SK-N-SH (cell line): ENCODE measurements around the gene INF2. TPM values are rescaled to one million over a fixed set of nuclear protein-coding genes. Genes with fewer than 3 reads are reported as not detected.

Source experiments
- CTCF ChIA-PET: fragments of 300-600, 350-600 bp; formaldehyde crosslinking; extraction: SDS; loops from one replicate; lab custom pipeline; 2021; lab: Yijun Ruan, JAX
- POLR2A ChIA-PET: fragments of 350-600 bp; sonication (Branson Sonifier 250); formaldehyde crosslinking; extraction: SDS; loops from one replicate; lab custom pipeline; 2020; ENCODE audit warnings: antibody characterized with exemption, inconsistent platforms; lab: Yijun Ruan, JAX
- DNase-seq: peaks from one replicate; pipeline ENCODE4 v3.0.0; 2012
- H2AFZ ChIP-seq: fragments of 200-600 bp; sonication (generic); 2 replicates; pipeline ENCODE4 v1.8.1; 2016; ENCODE audit warnings: antibody characterized with exemption, mild to moderate bottlenecking, low read depth
- H3F3A ChIP-seq: fragments of 200-600 bp; sonication (generic); replicated peaks from 2 replicates; pipeline ENCODE3; 2016; ENCODE audit warnings: antibody characterized with exemption, mild to moderate bottlenecking; ENCODE audit not compliant: insufficient read depth
- H3K27ac ChIP-seq, 2 experiments: fragments of 200-500 bp in 1 of 2; fragments of 200-600 bp in 1 of 2; sonication (Bioruptor generic) in 1 of 2; sonication (generic), shearing (Covaris generic) in 1 of 2; 2 replicates each; pipeline versions ENCODE4 v1.5.1 to v1.6.1; 2014 to 2016; ENCODE audit warnings: low read depth in 2 of 2, inconsistent platforms in 1 of 2, low read length in 1 of 2, mild to moderate bottlenecking in 1 of 2, mixed read lengths in 1 of 2
- H3K27me3 ChIP-seq: fragments of 200-600 bp; sonication (generic), shearing (Covaris generic); 2 replicates; pipeline ENCODE4 v1.6.1; 2016; ENCODE audit warnings: mixed run types; ENCODE audit not compliant: insufficient read depth
- H3K36me3 ChIP-seq, 2 experiments: fragments of 200-500 bp in 1 of 2; fragments of 200-600 bp in 1 of 2; sonication (Bioruptor generic) in 1 of 2; sonication (generic) in 1 of 2; replicated peaks in 1 of 2; 2 replicates each; pipeline versions ENCODE3 to v1.5.1; 2014 to 2016; ENCODE audit warnings: low read length in 1 of 2, mild to moderate bottlenecking in 1 of 2; ENCODE audit not compliant: insufficient read depth in 2 of 2, control insufficient read depth in 1 of 2
- H3K4me1 ChIP-seq, 2 experiments: fragments of 200-500 bp in 1 of 2; fragments of 200-600 bp in 1 of 2; sonication (Bioruptor generic) in 1 of 2; sonication (generic), shearing (Covaris generic) in 1 of 2; 2 replicates each; pipeline versions ENCODE4 v1.5.1 to v1.6.1; 2014 to 2016; ENCODE audit warnings: low read depth in 1 of 2, low read length in 1 of 2, mixed run types in 1 of 2; ENCODE audit not compliant: insufficient read depth in 2 of 2, control insufficient read depth in 1 of 2
- H3K4me2 ChIP-seq: fragments of 200-600 bp; sonication (generic), shearing (Covaris generic); 2 replicates; pipeline ENCODE4 v1.6.1; 2017; ENCODE audit warnings: mixed run types
- H3K4me3 ChIP-seq, 2 experiments: fragments of 200-500 bp in 1 of 2; fragments of 200-600 bp in 1 of 2; sonication (Bioruptor generic) in 1 of 2; sonication (generic), shearing (Covaris generic) in 1 of 2; 2 replicates each; pipeline versions ENCODE4 v1.5.1 to v1.8.1; 2014 to 2016; ENCODE audit warnings: low read depth in 2 of 2, inconsistent platforms in 1 of 2, low read length in 1 of 2, mild to moderate bottlenecking in 1 of 2, mixed read lengths in 1 of 2, moderate library complexity in 1 of 2
- H3K79me2 ChIP-seq: fragments of 200-600 bp; sonication (generic); 2 replicates; pipeline ENCODE4 v1.8.1; 2017; ENCODE audit warnings: mild to moderate bottlenecking; ENCODE audit not compliant: insufficient read depth
- H3K9ac ChIP-seq: fragments of 200-600 bp; sonication (generic); 2 replicates; pipeline ENCODE4 v1.6.1; 2017; ENCODE audit warnings: mixed run types
- H3K9me2 ChIP-seq: fragments of 200-600 bp; sonication (generic); 2 replicates; pipeline ENCODE4 v1.6.1; 2017; ENCODE audit warnings: mixed run types
- H3K9me3 ChIP-seq: fragments of 200-600 bp; sonication (generic); 2 replicates; pipeline ENCODE4 v1.6.1; 2017; ENCODE audit warnings: mixed run types, mild to moderate bottlenecking, moderate library complexity
- H4K20me1 ChIP-seq: fragments of 200-600 bp; sonication (generic); 2 replicates; pipeline ENCODE4 v1.6.1; 2017; ENCODE audit warnings: mild to moderate bottlenecking, mixed run types; ENCODE audit not compliant: insufficient read depth
- NFIC ChIP-seq: IDR thresholded peaks from 2 replicates; pipeline ENCODE4 v1.4.0; 2012; ENCODE audit warnings: borderline replicate concordance
- NRF1 ChIP-seq: IDR thresholded peaks from 2 replicates; pipeline ENCODE4 v1.6.1; 2012; ENCODE audit warnings: low read depth, mild to moderate bottlenecking, low read length
- RAD21 ChIP-seq: IDR thresholded peaks from 2 replicates; pipeline ENCODE4 v1.6.1; 2012; ENCODE audit warnings: mild to moderate bottlenecking, low read length
- REST ChIP-seq: IDR thresholded peaks from 2 replicates; pipeline ENCODE4 v1.6.1; 2012; ENCODE audit warnings: mild to moderate bottlenecking, low read depth, low read length, moderate library complexity
- SIN3A ChIP-seq: IDR thresholded peaks from 2 replicates; pipeline ENCODE4 v1.6.1; 2012; ENCODE audit warnings: low read depth, mild to moderate bottlenecking, low read length, moderate library complexity, borderline replicate concordance
- TEAD4 ChIP-seq: IDR thresholded peaks from 2 replicates; pipeline ENCODE4 v1.4.0; 2012; ENCODE audit warnings: mild to moderate bottlenecking, borderline replicate concordance; ENCODE audit not compliant: insufficient read depth
- YY1 ChIP-seq: IDR thresholded peaks from 2 replicates; pipeline ENCODE4 v1.4.0; 2012; ENCODE audit warnings: low read depth, mild to moderate bottlenecking
- WGBS: methylation state at CpG from one replicate; pipeline ENCODE4 v1.1.6; 2017; ENCODE audit warnings: low lambda C conversion rate; 5-methylcytosine and 5-hydroxymethylcytosine counted together
- polyA plus RNA-seq, 3 experiments: library from polyadenylated mRNA; depleted of rRNA; stranded (reverse); fragments of >200 nt; gene quantifications; 2 replicates each; pipeline ENCODE4 v1.2.3, GENCODE V29; 2012
- TF ChIP-seq, protein P1 (sequence below): IDR thresholded peaks from 2 replicates; pipeline ENCODE4 v1.4.0; 2012; ENCODE audit warnings: low read depth

INF2 gene
- polyA plus RNA-seq, 1 of the 3 experiments (the other 2 are of a cell fraction): 32.5 TPM

- no peak overlapping the region for H3K4me2 ChIP-seq
- H3K4me3 ChIP-seq: no peak overlapping the region
- no peaks in the 10 kb centered on the region for H3K9me3 ChIP-seq
- H3F3A ChIP-seq: no peaks in the 10 kb centered on the region
- H3K36me3 ChIP-seq: no peaks in the 10 kb centered on the region
- H3K27me3 ChIP-seq: no peaks in the 10 kb centered on the region
- H2AFZ ChIP-seq: no peak overlapping the region
- no peaks in the 10 kb centered on the region for H3K9me2 ChIP-seq
- WGBS: 85% methylated on average over 7 of the region's 26 CpGs
- TF ChIP-seq YY1 (no peak), RAD21 (no peak), TEAD4 (no peak)
- H3K79me2 ChIP-seq: no peaks in the 10 kb centered on the region
- POLR2A ChIA-PET: no interaction called here
- H3K27ac ChIP-seq: peak overlapping the region in 1 of 2 experiments; percentile 16; a peak in 1 of 4 replicates
- CTCF ChIA-PET: interaction anchor here (0.9 to 4.4 kb wide), 6 partner anchors 12 to 90 kb away, joined by 3 to 21 read pairs (median 4); partner anchors contain the start of gene ADSS1
- H3K4me1 ChIP-seq: peaks cover 0 to 6% of the 10 kb centered on the region in 2 experiments; a peak in 1 of 4 replicates
- peak; percentile 60 for DNase-seq
- no peak overlapping the region for H3K9ac ChIP-seq
- no peaks in the 10 kb centered on the region for H4K20me1 ChIP-seq
Observed at GRCh38 chr14:104735830-104736642, 46.6 kb downstream of the INF2 start.

DNA sequence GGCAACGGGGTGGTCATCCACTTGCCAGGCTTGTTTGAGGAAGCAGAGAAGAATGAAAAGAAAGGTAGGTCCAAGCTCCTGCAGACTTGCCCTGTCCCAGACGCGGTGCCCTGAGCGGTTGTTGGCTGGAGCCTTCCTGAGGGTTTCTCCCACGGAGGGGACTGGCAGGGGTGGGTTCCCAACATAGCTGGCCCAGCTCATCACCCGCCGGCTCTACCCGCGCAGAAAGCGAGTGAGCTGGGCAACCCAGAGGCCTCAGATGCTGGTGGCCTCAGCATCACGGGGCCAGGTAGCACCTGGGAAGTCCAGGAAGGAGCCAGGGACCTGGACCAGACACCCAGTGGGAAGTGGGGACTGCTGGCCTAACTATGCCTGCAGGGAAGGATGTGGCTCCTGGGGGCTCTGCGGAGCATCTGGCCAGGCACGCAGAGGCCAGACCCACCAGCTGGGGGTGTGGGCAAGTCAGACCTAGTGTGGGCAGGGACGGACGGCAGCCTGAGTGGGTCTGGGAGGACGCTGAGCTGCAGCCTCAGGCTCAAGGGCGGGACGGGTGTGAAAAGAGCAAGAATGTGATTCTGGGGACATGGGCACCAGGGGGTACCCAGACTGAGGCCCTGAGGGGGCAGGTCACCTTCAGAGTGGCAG is 49.1 kb downstream of the INF2 start:
- WGBS: 92% methylated on average over 15 of the region's 18 CpGs
- H3K9me3 ChIP-seq: no peaks in the 10 kb centered on the region
- H3F3A ChIP-seq: no peaks in the 10 kb centered on the region
- H3K9me2 ChIP-seq: no peaks in the 10 kb centered on the region
- CTCF ChIA-PET: interaction anchor here (1.0 to 3.4 kb wide), 5 partner anchors 14 to 76 kb away, joined by 3 to 23 read pairs (median 3); partner anchors contain the start of gene ADSS1
- POLR2A ChIA-PET: no interaction called here
- H3K27ac ChIP-seq: no peak overlapping the region
- H3K9ac ChIP-seq: no peak overlapping the region
- H3K27me3 ChIP-seq: no peaks in the 10 kb centered on the region
- no peak overlapping the region for H3K4me2 ChIP-seq
- peaks cover 0 to 6% of the 10 kb centered on the region in 2 experiments; a peak in 1 of 4 replicates for H3K4me1 ChIP-seq
- H3K79me2 ChIP-seq: no peaks in the 10 kb centered on the region
- DNase-seq: peak; percentile 58
- peaks cover 0 to 5% of the 10 kb centered on the region in 2 experiments for H3K36me3 ChIP-seq
- TF ChIP-seq REST (no peak), NRF1 (no peak), NFIC (no peak), RAD21 (no peak), SIN3A (no peak)
- TF ChIP-seq, protein P1, sequence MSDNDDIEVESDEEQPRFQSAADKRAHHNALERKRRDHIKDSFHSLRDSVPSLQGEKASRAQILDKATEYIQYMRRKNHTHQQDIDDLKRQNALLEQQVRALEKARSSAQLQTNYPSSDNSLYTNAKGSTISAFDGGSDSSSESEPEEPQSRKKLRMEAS: no peak
- no peaks in the 10 kb centered on the region for H4K20me1 ChIP-seq
- H2AFZ ChIP-seq: no peak overlapping the region
- H3K4me3 ChIP-seq: no peak overlapping the region
